HG02938 (cell line): ENCODE data around the gene PSMD6.

ENCODE experiments used
- ATAC-seq: cut with Tn5 transposase; IDR thresholded peaks from one replicate; pipeline ENCODE4 v1.9.1; 2021; ENCODE audit warnings: mild to moderate bottlenecking, moderate library complexity; ENCODE audit not compliant: unreplicated experiment

Gene PSMD6

DNA sequence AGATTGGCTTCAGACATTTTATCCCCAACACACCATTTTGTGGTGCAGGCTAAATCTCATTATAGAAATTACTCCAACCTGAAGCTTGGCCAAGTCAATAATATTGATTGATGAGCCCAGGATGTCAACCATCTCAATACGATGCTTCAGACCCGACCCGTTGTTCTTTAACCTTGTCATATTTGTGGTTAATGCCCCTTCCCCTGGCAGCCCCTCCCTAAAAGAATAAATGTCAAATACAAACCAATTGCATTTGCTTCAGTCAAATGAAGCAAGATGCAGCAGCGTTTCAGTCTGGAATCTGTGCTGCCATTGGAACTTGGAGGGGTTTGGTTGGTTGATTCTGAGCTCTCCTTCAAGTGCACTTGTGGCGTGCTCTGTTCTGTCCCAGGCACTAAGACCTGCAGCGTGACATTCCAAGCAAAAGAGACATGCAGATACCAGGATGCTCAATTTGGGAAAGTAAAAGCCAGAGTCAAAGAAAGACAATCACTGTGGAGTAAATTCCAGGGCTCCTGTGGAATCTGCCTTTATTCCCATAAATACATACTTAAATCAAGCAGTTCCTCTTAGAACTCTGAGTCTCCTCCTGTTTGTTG is 23.8 kb upstream of the PSMD6 start:
- no peak for ATAC-seq

DNA sequence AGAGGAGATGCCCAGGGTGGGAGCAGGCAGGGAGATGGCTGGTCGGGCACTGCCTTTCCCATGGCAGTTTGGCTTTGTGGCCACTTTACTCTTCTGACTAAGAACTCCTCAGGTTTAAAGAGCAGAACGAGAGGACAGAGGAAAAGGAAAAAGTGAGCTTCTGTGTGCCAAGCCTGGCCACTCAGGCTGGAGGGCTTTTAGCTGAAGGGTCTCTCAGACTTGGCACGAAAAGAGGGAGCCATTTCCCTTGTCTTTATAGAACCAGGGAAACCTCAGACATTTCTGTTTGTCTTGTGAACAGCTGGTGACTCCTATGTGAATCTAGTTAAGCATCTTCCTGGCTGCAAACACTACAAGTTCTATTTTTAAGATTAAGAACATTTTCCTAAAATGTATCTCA is 23.3 kb upstream of the PSMD6 start:
- no peak for ATAC-seq

DNA sequence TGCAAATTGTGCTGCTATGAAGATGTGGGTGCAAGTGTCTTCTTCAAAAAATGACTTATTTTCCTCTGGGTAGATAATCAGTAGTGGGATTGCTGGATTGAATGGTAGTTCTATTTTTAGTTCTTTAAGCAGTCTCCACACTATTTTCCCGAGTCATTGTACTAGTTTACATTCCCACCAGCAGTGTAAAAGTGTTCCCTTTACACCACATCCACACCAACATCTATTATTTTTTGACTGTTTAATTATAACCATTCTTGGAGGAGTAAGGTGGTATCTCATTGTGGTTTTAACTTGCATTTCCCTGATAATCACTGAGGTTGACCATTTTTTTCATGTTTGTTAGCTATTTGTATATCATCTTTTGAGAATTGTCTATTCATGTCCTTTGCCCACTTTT is 19.7 kb upstream of the PSMD6 start:
- no peak for ATAC-seq

DNA sequence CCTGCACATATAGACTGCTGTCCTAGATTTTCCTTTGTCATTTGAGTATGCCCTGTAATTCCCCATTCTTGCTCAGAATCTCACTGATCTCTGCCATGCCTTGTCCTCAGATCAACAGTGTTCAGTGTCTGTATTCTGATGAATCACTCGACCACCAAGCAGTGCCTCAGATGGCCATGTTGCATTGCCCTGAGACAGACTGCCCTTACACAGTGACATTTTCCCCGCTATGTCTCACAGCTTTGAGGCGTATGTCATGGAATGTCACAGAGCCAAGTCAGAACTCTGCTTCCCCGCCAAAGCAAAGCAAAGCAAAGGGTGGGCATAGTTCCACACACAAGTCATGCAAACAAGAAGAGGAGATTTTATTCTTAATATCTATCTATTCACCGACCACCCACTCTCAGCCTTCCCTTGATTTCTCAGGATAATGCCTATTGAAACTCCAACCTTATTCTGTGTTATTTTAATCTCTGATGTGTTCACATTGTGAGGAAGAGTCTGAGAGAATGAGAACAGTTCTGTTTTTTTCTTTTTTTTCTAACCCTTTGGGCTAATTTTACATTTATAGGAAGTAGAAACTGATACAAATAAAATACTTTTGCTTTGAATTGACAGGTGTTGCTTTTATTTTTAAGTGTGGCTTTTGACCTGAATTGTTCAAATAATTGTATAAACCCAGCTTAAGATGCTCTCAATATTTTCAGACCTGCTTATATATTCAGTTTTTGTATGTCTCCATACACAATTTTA is 16.9 kb upstream of the PSMD6 start:
- no peak for ATAC-seq

DNA sequence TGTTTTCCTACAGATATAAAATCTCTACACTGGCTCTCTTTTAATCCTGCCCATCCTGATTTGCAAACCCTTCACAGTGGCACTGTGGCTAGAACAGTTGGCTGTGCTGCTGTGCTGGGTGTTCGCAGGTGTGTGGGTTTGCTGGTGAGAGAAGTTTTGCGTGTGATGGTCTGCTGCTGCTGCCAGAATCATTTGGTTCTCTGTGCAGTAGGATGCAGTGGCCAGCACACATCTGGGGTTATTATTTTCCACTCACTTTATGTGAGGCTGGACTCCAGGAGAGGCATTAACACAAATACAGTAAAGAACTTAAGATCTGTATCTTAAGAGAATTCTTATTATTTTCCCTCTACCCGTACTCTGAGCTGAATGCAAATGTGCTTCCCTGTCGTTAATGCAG is 16.0 kb upstream of the PSMD6 start:
- ATAC-seq, result no peak

DNA sequence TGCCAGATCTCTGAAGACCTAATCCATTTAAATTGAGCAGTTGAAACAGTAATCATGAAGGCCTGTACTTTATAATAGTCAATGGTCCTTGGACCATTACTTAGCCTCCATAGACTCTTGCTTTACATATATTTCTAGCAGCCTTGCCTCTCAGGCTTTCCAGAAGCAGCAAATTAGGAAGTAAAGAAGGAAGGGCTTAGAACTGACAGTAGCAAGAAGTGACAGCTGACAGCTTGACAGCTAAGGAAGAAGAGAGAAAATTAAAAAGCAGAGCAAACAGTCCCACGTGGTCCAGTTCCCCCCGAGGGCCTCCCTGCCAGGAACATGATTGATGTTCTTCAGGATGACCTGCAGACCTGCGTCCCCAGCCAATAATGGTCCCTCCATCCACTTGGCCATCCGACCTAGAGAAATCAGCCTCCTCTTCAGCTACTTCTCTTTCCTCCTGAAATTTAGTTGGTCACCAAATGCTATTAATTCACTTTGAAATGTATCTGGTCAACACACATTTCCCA is 15.0 kb upstream of the PSMD6 start:
- ATAC-seq, result no peak

DNA sequence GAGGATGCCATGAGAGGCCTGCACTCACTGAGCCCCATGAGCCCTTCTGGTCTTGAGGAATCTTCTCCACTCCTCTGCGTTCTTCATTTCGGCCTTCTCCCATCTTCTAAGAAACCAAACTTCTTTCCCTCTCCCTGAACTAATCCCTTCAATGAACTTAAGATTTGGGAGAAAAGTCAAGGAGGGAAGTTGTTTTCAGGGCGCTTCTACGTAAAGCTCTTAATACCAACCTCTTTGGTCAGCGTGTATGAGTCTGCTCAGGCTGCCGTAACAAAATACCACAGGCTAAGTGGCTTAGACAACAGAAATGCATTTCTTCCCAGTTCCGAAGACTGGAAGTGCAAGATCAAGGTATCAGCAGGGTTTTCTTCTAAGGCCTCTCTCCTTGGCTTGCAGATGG is 13.8 kb upstream of the PSMD6 start:
- no peak for ATAC-seq

DNA sequence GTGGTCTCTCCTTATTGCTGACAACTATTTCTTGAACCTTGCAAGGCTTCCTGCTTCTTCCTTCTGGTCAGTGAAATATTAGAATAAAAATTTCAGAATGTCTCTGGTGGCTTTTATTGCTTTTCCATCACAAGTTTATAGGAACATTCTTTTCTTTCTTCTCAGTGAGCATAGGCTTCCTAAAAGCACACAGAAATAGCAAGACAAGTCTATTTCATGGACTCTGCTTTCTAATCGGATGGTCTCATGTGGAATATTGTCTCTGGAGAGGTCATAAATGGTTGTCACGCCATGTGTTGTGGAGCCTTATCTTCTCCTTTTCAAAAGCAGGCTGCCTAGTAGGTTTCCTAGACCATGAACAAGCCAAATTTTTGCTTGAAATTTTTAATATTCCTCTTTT is 9.8 kb upstream of the PSMD6 start:
- no peak for ATAC-seq

DNA sequence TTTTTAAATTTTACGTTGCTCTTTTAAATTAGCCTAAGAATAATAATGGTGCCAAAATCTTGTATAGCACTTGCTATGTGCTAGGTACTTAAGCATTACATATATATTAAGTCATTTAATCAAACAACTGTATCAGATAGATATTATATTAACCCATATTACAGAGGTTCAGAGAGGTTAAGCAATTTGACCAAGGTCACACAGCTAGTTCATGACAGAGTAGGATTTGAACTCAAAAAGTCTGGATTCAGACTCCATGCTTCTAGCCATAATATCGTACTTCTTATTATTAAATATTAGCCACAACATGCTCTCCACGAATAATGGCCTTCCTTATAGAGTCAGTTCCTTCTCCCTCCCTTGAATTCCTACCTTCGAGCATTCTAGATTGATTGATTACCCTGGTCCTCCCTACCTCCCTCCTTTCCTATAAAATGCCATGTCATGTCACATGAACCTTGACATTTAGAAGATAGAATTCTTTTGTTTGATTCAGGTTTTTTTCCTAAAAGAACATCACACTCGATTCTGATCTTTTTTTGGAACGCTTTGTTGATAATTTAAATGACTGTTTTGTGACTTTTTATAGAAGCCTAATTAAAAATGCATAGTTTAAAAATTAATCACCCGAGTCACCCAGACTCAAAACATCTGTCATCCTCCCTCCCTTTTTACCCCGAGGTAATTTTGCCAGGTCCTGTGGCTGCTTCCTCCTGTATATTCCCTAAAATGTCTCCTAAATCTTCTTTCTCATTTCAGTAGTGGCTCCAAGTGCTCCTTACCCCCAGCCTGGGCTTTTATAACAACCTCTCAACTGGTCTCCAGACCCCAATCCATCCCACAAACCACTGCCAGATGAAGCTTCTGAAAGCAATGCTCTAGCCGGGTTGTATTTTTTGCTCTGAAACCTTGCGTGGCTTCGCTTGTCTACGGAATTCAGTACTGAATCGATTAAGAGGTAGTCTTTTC is 8.5 kb upstream of the PSMD6 start:
- no peak for ATAC-seq

DNA sequence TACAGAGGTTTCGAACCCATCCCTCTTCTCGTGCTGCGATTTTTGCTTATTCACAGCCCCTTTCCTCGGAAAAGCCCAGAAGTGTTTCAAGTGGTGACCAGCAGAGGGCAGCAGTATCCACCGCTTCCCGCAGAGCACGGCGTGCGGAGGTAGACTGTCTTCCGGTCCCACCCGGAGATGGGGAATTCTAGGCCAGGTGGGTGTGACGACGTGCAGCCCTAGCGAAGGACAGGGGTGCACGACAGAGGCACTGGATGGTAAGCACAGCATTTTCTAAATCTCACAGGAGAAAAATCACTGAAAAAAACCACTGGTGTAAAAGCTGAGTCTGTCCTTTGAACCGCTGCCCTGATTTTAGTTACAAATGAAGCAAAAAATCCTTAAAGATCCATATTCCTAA is 7.4 kb upstream of the PSMD6 start:
- peak; percentile 86 for ATAC-seq

DNA sequence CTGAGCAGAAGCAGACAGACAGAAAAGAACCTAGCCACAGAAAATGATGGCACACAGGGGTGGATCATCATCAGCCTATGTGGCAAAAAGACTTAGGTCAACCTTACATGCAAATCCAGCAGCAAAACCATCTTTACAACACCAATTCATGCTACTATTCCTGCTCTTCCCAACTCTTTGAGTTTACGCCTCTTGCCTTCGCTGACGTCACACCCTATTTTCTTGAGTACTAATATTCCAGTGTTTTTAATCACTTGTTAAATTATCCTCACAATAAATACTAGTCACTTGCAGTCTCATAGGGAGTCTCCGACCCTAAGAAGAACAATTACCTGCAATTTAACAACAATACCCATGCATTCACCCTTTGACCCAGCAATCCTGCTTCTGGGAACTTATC is 6.0 kb upstream of the PSMD6 start:
- no peak for ATAC-seq

DNA sequence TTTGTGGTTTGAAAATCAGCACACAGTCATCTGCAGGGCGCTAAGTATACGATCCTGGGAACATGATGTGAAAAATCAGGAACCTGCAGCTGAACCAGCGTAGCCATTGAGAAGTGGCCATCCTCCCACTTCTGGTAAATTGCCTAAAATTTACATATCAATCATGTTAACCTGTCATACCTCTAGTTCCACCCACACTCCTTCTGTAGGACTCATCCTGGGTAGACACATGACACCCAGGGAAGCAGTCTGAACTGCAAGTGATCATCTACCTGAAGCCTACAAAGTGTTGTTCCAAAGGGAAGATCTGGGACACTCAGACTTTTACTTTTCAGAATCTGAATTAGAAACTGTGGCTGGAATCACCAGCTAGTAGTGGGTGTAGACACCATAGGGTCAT is 5.5 kb upstream of the PSMD6 start:
- ATAC-seq, result no peak

DNA sequence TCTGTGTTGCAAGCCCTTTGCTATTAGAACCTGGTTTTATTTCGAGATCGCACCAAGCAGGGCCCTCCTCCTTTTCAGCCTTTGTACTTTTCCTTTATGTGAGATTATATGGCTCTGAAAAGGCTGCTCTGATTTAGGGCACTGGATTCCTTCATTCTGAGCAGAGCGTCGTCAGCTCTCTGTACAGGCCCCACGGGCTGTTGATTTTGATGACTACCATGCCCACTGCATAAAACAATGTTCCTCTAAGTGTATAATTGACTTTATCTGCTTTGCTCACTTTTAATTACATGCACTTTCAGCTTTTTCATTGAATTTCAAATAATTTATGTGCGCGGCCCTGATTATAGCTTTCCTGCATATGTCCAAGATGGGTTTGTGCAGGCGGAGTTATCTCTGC is 4.4 kb upstream of the PSMD6 start:
- ATAC-seq, result no peak

DNA sequence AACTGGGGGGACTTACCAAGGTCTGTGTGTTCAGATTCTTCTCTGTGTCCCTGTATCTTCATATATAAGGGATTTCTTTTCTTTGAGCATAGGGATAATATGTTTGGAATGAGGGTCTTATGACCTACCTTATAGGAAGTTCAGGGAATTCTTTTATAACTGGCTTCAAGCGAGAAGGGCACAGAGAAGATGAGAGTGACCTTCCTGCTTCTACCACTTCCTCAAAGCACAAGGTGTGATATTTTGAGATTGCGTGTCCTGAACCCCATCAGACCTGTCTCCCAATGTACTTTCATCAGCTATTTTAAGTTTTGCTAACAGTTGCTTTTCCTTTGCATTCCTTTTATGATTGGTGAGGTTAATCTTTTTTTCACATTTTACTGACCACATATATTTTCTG is 3.1 kb upstream of the PSMD6 start:
- ATAC-seq, result no peak

DNA sequence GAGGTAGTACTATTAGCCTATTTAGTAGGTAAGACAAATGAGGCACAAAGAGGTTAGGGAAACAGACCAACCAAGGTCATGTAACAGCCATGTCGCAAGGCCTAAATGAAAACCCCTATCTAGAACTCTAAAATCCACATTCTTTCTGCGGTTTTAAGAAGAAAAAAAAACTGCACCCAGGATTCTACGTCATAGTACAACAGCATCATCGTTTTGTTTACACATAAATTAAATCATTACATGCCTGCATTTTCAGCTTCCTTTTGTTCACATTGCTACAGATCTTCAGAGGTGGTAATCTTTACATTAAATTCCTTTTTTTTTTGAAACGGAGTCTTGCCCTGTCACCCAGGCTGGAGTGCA is 548 bp upstream of the PSMD6 start:
- ATAC-seq, result peak; percentile 7

DNA sequence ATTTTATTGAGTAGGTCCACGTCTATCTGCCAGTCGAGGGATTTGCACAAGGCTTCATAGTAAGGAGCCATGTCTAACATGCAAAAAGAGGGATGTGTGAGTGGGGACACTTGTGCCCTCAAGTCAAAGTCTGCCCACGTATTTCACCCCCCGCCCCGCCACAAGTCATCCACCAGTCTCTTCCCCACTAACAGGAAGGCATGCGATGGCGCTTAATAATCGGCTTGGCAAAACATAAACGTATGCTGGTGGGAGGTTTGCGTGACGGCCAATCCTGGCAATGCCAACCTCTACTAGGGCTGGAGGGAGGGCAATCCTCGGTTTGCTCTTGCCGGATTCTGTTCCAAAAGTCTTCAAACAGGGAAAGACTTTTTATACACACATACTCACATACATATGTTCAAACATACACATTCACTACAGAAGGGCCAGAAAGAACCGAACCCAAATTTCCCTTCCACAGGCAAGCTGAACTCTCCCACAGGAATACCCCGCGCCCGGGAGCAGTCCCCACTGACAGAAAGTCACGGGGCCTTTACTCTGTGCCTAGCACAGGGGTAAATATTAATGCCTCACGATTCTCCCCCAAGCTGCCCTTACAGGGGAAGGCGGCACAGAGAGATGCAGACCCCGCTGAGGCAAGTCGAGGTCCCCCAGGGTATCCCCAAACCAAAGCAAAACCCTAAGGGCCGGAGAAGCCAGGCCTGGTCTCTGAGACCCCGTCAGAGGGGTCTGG is 675 bp downstream of the PSMD6 start:
- peak; percentile 13 for ATAC-seq

DNA sequence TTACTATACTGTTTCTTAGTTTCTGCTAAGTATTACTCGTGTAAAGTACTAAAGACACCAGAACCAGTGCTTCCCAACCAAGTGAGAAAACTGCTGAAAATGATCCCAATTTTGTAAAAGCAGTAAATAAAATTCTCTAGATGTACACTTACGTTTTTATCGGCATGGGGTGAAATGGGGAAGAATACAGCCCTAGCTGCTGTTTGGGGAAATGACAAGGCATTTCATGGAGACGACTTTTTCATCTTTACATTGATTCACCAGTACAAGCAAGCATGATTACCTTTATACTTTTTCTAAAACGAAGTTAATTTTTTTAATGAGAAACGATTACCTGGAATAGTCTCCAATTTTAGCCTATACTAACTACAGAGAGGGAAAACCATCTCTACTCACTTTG is 1.4 kb downstream of the PSMD6 start:
- no peak for ATAC-seq

DNA sequence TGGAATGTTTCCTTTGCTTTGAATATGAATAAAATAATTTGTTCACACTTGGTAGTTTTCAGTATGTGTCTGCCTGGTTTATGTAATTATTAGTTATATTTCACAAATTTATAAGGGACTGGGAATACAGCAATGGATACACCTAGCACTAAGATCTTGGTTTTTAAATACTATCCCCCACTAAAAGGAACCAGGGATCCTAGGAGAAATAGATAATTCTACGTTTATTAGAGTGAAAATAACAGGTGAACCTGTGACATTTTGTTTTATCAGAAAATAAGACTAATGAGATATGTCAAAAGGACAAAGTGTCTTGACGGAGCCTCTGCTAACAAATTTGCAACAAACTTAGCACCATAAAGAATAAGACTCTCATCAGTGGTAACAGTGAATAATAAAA is 3.4 kb downstream of the PSMD6 start:
- no peak for ATAC-seq

DNA sequence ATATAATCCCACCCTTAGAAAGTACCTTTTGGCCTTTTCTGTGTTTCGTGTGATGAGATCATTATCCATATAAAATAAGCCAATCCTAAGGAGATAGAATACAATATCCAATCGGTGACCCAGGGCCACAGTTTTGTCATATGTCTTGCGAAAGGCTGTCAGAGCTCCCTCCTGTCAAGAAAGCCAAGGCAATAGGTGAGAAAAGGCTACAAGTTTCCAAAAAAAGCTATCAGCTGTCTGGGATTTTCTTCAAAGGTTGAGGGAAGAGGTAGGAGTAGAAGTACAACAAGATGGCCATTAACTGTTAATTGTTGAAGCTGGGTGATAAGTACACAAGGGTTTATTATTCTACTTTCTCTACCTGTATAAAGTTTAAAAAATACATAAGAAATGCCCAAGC is 4.0 kb downstream of the PSMD6 start:
- ATAC-seq, result no peak

DNA sequence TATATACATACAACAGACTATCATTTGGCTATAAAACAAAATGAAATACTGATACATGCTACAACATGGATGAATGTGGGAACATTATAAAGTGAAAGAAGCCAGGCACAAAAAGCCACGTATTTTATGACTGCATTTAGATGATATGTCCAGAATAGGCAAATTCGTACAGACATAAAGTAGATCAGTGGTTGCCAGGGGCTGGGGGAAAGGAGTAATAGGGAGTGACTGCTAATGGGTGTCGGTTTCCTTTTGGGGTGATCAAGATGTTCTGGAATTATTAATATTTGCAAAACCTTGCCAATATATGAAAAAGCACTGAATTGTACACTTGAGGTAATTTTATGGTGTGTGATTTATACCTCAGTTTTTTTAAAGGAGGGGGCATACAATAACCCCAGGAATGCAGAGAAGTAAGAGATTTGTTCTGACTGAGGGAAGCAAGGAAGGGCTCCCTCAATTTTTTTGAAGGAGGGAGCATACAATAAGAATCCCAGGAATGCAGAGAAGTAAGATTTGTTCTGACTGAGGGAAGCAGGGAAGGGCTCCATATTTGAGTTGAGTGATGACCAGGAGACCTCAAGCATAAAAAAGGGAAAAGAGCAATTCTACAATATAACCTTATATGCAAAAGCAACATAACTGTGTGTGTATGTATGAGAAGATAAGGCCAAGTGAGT is 6.2 kb downstream of the PSMD6 start:
- no peak for ATAC-seq
